Stimulated activated CD4-positive, alpha-beta T cell treated with anti-CD3 and anti-CD28 coated beads, Interleukin-2, amount 100 ng/mL, for 24 hours (primary cell): ENCODE measurements around the gene TSPAN3.
A peak's percentile ranks its signal among the peaks of the same experiment; 100 is the strongest.

ENCODE experiments used
- DNase-seq, 2 donors: peaks; one replicate each; pipeline ENCODE4 v3.0.0-alpha.2; 2020

The TSPAN3 gene

DNA sequence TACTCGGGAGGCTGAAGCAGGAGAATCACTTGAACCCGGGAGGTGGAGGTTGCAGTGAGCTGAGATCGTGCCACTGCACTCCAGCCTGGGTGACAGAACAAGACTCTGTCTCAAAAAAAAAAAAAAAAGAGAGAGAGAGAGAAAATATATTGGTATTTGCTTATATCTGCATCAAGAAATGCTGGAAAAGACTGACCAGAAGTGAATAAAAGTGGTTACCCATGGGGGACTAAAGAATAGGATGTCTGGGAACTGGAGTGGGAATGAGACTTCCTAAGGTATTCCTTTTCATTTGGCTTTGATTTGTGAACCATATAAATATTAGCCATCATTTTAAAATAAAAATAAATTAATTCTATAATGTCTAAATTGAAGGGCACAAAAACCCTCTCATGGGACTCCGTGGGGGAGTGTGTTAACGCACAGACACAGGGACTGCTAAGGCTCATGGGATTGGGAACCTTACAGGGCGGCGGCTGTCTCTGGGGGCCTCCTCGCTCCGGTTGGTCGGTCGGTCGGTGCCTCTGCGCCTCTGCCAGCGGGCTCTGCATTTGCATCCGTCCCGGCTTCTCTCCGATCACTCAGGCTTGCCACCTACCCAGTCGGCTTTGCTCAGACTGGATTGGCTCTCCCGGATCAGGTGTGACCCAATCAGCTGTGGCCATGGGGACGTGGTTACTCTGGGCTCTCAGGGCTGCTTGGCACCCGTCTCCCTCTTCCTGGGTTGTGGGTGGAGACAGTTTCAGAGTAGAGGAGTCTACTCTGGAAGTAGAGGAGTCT is 12.7 kb upstream of the TSPAN3 start:
- peak; percentile 58 to 69 for DNase-seq

DNA sequence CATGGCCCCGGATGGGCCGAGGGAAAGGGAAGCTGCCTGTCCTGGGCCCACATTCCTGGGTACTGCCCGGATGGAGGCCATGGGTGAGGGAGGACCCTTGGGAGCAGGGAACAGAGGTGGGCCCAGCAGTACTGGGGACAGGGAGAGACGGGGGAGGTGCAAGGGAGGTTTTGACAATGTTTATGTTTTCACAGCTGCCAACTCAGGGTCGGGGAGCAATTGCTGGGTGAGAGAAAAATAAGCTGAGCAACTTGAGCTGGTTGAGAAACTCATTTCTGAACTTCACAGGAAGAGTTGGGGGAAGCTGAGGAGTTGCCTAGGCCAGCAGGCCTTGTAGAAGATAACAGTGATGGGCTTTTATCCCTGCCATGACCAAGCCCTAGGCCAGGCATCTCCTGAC is 11.1 kb upstream of the TSPAN3 start:
- DNase-seq, result no peak

DNA sequence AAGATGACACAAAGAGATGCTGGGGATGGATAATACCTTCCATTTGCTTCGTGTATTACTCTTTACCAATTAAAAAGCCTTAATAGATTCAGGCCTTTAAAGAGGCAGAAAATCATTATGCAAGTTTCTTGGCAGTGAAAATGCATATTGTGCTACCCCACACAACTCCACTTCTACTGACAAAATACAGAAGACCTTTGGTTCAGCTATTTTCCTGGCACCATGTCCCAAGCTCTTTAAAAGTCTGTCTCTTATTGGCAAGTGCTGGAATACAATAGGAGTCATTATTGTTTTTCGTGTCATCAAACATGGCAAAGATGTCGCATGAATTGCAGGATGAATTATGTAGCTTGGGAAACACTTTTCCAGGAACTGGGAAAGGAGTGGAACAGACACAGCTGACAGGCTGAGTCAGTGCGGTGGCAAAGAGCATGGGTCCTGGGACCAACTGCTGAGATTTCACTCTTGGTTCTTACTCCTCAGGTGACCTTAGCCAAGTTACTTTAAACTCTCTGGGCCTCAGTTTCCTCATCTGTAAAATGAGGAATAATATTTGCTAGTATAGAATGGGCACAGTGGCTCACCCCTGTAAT is 5.5 kb upstream of the TSPAN3 start:
- DNase-seq, result no peak

DNA sequence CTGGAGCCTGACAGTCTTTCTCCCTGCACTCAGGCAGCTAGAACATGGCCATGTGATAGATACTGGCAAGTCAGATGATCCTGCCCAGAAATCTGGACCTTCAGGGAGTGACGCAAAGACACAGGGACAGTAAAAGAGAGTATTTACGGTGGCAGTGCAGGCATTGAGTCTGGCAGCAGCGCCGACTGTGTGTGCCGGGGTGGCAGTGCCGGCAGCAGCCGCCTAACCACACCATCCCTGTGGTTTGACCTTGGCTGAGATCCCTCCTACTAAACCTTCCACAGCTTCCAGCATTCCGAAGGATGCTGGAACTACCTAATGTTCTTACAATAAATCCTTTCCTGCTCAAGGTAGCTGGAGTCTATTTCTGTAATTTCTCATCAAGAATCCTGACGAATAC is 4.6 kb upstream of the TSPAN3 start:
- no peak for DNase-seq

DNA sequence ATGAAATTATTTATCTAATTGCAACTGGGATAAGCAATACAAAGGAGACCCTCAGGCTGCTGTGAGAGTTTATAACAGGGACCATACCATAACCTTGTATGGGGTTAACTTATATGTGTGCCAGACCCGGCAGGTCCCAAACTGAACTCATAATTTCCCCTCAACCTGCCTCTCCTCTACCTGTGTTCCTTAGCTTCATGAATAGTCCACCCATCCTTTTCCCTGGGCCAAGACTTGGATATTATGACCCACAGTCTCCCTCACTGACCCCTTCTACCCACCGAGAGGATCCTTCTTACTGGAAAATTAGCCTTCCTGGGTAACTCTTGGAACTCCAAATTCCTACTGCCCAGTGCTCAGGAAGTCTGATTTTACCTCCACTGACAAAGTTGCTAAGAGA is 3.4 kb upstream of the TSPAN3 start:
- DNase-seq, result no peak

DNA sequence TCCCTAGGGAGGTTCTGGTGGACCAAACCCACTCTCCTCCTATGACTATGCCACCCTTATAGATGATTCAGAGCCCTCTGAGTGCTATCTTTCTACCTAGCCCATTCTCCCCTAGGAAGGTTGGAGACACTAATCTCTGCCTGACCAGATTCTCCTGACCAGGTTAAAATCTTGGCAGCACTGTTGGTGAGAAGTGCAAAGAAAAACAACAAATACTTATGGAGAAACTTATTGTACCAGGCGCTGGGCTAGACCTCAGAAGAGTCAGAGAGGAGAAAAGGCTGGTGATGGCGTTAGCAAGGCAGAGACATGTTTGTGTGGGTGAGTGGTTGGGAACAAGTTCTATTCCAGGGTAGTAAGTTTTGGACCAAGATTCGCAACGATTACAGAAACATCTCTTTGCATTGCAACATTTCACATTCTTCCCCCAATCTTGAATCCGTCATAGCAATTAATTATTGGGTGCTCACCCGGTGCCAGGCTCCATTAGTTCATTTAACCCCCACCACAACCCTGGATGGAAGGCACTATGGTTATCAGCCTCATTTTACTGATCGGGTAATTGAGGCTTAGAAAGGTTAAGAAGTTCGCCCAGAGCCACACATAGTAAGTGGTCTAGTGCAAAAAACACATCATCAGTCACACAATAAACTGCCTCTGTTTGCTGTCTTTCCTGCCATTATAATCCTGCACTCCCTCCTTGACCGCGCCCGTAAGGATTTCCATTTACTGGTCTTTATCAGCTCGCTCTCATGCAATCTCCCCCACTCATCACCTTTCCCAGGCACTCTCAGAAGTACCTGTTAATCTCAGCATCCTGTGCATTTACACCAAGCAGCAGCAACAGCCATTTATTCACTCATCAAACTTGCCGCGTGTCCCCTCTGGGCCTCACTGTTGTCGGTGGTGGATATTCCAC is 655 bp upstream of the TSPAN3 start:
- no peak for DNase-seq

DNA sequence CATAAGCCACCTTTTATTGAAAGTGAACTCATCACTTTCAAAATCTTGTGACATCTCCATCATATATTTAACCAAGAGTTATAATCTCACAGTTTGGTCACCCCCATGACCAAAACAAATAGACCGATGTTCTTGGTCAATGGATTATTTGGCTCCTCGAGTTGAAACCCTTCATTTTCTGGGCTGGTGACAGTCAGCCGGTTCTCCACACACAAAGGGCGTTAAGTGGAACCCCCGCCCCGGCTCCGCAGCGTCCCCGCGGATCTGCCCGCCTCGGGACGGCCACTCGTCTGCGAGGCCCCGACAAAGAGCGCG is 772 bp downstream of the TSPAN3 start:
- DNase-seq, result no peak

DNA sequence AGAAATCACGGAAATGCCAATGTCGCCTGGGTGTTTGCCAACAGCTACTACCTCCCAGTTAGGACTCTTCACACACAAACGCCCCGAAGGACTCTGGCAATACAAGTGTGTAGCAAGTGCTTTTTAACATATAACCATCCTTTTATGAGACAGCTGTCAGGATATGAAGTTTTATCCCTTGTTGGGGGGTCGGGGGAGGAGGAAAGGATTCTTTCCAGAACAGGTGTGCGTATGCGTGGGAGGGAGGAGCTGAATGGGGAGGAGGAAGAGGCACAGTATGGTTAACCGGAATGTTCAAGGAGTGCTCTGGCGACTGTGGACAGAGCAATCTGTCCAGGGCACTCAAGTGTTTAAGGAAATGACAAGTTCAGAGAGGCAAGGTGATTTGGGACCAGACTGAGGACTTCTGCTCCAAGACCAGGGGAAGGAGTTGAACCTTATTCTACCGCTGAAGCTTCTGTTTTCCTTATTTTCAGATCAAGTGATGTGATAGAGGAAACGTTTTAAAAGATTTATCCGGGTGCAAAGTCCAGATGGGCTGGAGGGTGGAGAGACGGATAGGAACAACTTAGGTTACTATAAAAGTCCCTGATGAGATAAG is 1.3 kb downstream of the TSPAN3 start:
- no peak for DNase-seq

DNA sequence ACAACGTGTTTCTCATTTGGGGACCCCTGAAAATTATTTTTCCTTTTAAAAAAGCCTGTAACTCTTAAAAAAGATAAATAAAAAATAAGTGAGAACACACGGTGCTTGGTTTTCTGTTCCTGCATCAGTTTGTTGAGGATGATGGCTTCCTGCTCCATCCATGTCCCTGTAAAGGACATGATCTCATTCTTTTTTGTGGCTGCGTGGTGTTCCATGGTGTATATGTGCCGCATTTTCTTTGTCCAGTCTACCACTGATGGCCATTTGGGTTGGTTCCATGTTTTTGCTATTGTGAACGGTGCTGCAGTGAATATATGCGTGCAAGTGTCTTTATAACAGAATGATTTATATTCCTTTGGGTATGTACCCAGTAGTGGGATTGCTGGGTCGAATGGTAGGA is 2.3 kb downstream of the TSPAN3 start:
- no peak for DNase-seq

DNA sequence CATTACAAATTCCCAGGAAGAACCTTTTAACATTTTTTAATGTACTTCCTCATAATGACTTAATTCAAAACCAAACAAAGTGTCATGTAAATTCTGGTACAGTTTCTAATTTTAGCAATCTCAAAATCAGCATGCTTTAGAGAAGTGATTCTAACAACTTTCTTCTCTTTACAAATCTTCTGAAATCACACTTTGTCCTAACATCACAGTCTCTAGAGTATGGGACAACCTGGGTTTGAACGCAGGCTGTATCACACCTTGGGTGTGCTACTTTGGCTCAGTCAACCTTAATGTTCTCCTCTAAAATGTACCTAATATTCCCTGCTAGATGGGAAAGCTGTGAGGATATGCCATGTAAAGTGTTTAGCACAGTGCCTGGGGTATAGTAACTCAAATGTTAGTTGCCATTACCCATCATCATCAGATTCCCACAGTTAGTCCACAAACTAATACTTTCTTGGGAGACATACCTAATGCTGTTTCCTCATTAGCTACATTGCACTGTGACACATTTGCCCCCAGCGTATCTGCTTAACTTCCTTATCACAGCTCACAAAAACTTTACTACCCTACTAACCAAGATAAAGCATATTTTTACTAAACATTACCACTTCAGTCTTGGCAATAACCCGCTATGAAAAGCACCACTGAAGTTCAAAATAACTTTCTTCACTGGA is 3.1 kb downstream of the TSPAN3 start:
- DNase-seq, result no peak

DNA sequence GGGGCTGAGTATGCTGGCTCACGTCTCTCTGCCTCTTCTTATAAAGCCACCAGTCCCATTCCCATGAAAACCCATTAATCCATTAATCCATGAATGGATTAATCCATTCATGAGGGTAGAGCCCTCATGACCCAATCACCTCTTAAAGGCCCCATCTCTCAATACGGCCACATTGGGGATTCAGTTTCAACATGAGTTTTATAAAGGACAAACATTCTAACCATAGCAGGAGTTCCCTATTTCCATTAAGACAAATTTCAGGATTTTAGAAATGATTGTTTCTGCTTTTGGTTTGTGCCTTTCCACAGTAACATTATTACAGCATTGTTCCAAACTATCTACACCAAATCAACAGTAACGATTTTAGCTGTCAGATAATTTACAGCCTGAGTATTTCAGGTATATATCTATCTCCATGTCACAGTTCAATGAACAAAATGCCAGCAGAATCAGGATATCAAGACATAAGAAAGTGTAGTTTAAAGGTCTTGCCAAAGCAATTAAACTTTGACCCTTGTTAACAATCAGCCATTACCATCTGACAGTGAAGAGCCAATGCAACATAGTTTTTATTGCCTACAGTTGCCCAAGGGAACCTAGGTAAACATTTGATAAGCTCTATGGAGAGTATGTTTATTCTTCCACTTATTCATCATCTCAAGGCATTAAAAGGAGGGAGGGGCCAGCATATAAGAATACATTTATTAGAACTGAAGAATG is 3.8 kb downstream of the TSPAN3 start:
- DNase-seq, result no peak

DNA sequence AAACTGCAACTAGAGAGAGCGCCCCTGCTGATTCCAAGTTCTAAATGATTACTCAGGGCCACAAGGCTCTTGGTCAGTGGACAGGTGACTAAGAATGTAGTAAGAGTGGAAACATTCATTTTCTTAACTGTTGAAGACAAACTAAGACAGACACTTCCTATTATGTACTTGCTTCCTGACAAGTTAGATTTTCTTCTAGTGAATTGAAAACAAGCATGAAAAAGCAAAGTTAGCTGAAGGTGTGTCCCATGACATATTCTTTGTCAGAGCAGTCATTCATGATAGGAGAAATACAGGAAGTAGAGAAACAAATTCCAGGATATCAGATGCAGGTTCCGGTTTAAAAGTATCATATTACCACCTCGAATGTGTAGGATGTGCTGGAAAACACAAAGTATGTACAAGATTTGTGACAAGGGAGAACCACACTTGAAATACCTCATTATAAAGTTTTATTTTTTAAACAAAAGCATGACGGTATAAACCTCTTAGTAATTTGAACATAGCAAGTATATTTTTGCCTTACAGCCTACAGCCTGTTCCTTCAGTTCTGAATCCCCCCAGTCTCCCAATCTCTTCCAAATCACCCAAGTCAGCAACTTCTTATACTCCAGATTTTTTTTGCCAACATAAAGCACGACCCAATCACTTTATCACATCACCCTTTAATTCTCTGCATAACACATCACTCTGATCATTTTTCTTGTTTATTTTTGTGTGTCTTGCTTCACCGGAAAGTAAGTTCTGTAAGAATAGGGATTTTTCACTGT is 6.2 kb downstream of the TSPAN3 start:
- no peak for DNase-seq

DNA sequence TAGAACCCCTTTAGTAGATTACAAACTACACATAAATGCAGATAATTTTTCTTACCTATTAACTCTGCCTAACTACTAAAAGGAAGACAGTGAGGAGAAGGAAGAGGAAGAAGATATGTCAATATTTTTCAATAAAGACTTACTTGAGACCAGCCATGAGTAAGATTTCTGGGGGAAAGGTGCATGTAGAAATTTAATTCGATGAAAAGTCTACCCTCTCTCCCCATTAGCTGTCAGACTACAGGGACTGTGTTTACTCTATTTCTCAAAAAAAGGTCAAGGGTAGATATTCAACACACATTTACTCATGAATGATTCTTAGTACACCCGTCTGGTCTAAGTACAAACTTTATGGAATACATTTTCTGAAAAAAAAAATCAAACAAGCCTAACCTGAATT is 6.8 kb downstream of the TSPAN3 start:
- DNase-seq, result no peak

DNA sequence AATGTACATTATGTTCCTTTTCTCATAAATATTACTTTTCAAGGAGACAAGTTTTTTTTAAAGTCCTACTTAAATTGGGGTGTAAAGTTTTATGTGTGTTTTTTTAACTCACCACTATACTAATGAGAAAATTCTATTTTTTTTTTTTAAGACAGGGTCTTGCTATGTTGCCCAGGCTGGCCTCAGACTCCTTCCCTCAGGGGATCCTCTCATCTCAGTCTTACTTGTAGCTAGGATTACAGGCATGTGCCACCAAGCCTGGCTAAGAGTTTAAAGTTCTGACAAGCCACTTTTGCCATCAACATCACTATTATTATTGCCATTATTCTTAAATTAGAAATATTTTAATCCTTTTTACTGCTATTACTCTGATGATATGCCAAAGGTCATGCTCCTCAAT is 7.7 kb downstream of the TSPAN3 start:
- DNase-seq, result no peak

DNA sequence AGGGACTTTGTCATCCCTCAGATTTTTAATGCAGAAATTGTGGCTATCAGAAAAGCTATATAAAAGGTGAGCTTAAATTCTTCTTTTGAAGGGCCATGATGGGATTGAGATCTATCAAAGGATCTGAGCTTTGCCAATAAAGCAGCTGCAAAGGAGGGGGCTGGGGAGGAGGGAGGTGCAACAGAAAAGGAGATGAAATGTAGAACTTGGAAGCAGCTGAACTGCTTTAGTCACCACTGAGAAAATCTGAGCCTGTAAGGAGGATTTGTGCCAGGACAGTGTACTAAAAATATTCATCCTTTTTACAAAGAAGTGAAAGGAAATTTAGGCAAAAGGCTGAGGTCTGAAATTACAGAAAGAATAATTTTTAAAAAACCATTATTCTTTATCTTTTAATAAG is 10.4 kb downstream of the TSPAN3 start:
- DNase-seq, result no peak

DNA sequence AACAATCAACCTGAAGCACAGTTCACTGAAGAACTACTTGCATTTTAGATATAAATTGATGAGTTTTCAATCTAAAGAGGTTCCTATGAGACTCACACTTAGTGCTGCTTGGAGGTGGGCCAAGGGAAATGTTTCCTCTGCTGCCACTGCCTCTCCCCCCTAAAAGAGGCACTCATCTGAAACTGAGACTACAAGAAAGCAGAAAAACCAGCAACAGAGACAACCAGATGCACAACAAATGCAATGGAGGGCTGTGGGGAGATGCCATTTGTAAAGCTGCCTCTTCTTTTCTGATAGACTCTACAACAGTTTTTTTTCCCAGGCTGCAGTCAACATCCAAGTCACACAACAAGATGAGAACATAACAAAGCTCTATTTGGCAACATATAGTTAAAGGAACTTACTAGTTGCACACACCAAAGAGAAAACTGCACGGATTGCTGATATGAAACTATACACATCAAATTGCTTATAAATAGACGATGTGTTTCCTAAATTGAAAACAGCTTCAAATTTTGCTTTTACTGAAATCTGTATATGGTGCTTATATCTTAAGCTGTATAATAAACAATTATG is 11.0 kb downstream of the TSPAN3 start:
- no peak for DNase-seq

DNA sequence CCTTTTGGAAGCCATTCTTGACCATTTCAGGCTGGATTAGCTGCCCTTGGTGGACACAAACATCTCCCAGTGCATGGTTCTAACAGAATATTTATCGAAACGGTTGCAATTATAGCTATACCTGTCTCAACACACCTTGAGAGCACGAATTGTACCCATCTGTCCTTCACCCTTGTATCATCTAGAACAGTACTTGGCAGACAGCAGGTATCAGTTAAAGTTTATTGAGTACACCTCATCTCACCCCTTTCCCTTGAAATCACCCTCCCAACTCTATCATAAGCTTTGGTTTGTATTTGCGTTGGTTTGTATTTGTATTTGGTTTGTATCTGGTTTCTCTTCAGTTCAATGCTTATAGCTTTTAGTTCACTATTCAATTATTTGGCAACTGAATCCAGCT is 12.4 kb downstream of the TSPAN3 start:
- no peak for DNase-seq

DNA sequence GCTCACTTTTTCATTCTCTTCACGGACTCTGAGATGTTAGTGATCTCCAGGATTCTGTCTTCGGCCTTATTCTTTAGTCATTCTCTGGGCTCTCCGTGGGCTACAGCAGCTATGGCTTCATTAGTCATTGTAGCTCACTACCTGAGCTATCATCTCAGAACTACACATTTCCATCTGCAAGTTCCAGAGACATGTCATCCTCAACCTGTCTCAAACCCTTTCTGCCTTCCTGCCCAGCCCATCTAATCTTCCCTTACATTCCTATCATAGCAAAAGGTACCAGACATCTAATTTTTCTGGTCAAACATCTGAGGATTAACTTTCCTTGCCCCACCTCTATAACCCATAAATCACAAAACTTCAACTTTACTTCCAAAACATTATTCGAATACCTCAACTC is 13.2 kb downstream of the TSPAN3 start:
- no peak for DNase-seq

DNA sequence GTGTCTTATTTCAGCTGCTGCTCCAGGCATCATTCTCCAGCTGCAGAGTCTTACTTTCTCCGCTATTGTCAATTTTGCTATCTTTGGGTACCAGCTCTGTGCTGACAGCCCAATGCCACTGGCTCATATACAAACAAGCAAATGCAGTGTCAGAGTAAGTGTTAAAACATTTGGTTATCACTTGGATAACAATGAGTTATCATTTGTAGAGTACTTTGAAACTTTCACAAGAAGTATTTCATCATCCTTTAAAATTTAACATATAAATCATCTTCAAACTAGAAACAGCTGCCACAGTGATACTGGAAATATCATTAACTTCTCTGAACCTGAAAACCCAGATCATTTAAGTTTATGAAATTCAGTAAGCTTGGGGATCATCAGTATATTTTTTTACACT is 13.8 kb downstream of the TSPAN3 start:
- no peak for DNase-seq

DNA sequence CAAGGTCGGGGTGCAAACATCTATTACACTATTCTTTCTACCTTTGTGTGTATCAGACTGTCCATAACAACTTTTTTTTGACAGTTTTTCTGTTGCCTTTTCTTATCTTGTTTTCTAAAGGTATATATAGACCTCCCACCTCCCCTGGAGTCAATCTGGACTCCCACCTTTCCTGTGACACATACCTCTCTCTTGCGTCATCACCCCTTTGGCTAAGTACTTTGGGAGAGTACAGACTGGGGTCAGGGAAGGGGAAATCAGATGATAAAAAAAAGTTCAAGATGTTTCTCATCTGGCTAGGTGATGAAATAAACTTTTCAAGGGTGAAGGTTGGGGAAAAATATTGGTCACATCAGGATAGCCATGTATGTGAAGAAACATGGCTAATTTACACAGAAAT is 17.2 kb downstream of the TSPAN3 start:
- DNase-seq, result no peak

DNA sequence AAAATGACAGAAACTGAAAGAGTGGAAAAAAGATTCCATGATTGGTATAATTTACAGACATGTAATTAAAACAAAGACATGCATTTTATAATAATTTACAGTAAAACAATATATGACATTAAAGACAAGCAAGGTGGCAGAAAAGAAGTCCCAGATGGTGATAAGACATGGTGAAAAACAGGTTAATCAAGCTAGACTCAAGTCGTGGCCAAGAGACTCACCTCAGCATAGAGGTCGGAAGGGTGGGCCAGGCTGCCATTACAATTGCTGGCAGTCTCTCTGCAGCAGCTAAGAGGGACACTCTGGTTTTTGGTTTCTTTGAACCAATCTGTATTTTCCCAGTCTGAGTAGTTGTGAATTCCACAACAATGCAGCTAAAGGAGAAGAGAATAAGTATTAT is 18.4 kb downstream of the TSPAN3 start:
- no peak for DNase-seq
